Measurements from ENCODE around the gene RPIA.

DNA sequence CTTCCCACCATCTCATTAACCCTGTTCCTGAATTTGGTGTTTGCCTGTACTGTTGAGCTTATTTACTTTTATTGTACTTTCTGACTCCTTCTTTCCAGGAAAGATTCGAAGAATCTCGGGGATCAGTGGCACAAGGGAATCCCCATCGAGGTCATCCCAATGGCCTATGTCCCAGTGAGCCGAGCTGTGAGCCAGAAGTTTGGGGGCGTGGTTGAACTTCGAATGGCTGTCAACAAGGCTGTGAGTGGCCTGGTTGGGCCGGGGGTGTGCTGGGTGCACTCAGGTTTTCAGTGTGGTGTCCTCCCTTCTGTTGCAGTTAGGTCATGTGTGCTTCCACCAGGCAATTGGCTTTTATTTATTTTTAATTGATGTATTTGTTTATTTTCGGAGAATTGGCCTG lies 45.0 kb downstream of the RPIA start:
- TF ChIP-seq, protein P1, sequence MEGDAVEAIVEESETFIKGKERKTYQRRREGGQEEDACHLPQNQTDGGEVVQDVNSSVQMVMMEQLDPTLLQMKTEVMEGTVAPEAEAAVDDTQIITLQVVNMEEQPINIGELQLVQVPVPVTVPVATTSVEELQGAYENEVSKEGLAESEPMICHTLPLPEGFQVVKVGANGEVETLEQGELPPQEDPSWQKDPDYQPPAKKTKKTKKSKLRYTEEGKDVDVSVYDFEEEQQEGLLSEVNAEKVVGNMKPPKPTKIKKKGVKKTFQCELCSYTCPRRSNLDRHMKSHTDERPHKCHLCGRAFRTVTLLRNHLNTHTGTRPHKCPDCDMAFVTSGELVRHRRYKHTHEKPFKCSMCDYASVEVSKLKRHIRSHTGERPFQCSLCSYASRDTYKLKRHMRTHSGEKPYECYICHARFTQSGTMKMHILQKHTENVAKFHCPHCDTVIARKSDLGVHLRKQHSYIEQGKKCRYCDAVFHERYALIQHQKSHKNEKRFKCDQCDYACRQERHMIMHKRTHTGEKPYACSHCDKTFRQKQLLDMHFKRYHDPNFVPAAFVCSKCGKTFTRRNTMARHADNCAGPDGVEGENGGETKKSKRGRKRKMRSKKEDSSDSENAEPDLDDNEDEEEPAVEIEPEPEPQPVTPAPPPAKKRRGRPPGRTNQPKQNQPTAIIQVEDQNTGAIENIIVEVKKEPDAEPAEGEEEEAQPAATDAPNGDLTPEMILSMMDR (IDR thresholded peaks at IDR 0.05; ENCODE audit: low read depth, low read length, poor library complexity, severe bottlenecking), result no peak
- TF ChIP-seq EZH2phosphoT487 (IDR thresholded peaks at IDR 0.05; ENCODE audit: borderline replicate concordance, low read length), result no peak
